Smooth muscle cell of trachea (primary cell): ENCODE results near the gene DEGS2. TPM values are rescaled to one million over a fixed set of nuclear protein-coding genes. Genes with fewer than 3 reads are reported as not detected.

Experiments
- total RNA-seq: library from RNA; depleted of rRNA; stranded (reverse); fragments of >200 nt; gene quantifications from 2 replicates; pipeline ENCODE4 v1.2.1, GENCODE V29; 2014

The DEGS2 gene
- under 0.01 and 1.5 TPM in 2 replicates for total RNA-seq

DNA sequence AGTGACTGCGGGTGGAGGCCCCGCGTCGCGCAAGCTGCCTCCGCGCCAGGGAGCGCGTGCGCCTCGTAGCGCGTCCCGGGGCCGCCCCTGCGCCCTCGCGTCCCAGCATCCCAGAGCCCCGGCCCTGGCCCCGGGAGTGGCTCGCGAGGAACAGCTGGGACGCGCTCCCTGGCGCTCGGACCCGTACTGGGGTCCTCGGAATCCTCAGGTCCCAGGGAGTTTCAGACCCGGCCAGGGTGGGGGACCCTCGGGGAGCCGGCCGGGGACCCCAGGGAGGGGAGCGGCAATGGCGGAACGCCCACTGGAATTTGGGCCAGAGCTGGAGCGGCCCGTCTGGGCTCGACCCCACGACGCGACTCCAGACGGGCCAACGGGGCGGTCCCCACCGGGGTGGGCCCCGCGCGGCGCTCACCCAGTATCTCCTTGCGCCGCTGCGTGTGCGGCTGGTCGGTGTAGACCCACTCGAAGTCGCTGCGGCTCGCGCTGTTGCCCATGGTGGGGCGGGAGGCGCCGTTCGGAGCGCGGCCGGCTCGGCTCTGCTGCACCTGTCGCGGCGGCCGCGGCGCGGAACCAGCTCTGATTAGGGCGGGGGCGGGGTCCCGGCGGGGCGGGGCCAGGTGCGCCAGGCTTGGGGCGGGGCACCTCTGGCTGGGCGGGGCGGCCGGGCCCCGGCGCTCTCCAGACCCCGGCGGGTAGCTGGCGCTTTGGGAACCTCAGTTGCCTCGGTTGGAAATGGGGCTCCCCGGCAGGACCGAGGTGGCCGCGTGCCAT is at the start of gene DEGS2:
Gene DEGS2 (minus strand): TSS at position 552 of the 771 bp plus-strand sequence. CDS start 58 bp downstream, at position 494.

Other genes starting within 250 kb of the DEGS2 start
- gene EVL, start 94.2 kb downstream of the DEGS2 start, total RNA-seq: 27.0 and 33.9 TPM in 2 replicates
- 39.7 and 50.0 TPM in 2 replicates for gene YY1, start 79.5 kb upstream of the DEGS2 start, total RNA-seq
- 16.1 and 39.9 TPM in 2 replicates for gene SLC25A29, start 146.8 kb upstream of the DEGS2 start, total RNA-seq
- gene SLC25A47, start 163.7 kb upstream of the DEGS2 start, total RNA-seq: not detected in 2 replicates
- gene WDR25, start 216.8 kb upstream of the DEGS2 start, total RNA-seq: 19.6 and 25.8 TPM in 2 replicates